SK-N-SH treated with all-trans-retinoic acid at 6 μM for 48 hours (cell line): ENCODE measurements around the gene IHH.

ENCODE experiments used
- ATAC-seq: fragments of 200-7000 bp; cut with Tn5 transposase; 3 replicates; pipeline ENCODE4 v1.9.1; 2020; ENCODE audit warnings: mild to moderate bottlenecking, moderate library complexity
- ARNTL ChIP-seq: fragments of 450-650 bp; formaldehyde crosslinking; IDR thresholded peaks from 2 replicates; pipeline ENCODE4 v1.5.0; 2020; ENCODE audit warnings: low read depth, mild to moderate bottlenecking, moderate library complexity, borderline replicate concordance
- BACH2 ChIP-seq: fragments of 250-450 bp; sonication (Bioruptor Pico); IDR thresholded peaks from 2 replicates; pipeline ENCODE4 v1.9.0; 2021; ENCODE audit warnings: mild to moderate bottlenecking, borderline replicate concordance
- CSDC2 ChIP-seq: fragments of 250-450 bp; sonication (Bioruptor Pico); IDR thresholded peaks from 2 replicates; pipeline ENCODE4 v1.5.0; 2020; ENCODE audit warnings: mild to moderate bottlenecking, moderate library complexity
- ESRRG ChIP-seq: fragments of 250-450 bp; sonication (Bioruptor Pico); IDR thresholded peaks from 2 replicates; pipeline ENCODE4 v1.6.1; 2021; ENCODE audit warnings: mild to moderate bottlenecking
- GLIS3 ChIP-seq: fragments of 250-450 bp; sonication (Bioruptor Pico); IDR thresholded peaks from 2 replicates; pipeline ENCODE4 v1.5.0; 2020; ENCODE audit warnings: mild to moderate bottlenecking, moderate library complexity
- ISL1 ChIP-seq: fragments of 250-450 bp; sonication (Bioruptor Pico); IDR thresholded peaks from 2 replicates; pipeline ENCODE4 v2.1.2; 2022; ENCODE audit warnings: mild to moderate bottlenecking, moderate library complexity
- OSR1 ChIP-seq: fragments of 250-450 bp; sonication (Bioruptor Pico); IDR thresholded peaks from 2 replicates; pipeline ENCODE4 v1.8.0; 2022; ENCODE audit warnings: moderate library complexity, mild to moderate bottlenecking, inconsistent platforms
- PPARA ChIP-seq: fragments of 250-450 bp; sonication (Bioruptor Pico); IDR thresholded peaks from 2 replicates; pipeline ENCODE4 v1.5.0; 2020; ENCODE audit warnings: mild to moderate bottlenecking, borderline replicate concordance
- SNAI2 ChIP-seq: fragments of 250-450 bp; sonication (Bioruptor Pico); IDR thresholded peaks from 2 replicates; pipeline ENCODE4 v1.5.0; 2020; ENCODE audit warnings: mild to moderate bottlenecking, moderate library complexity
- TCF4 ChIP-seq: fragments of 250-450 bp; sonication (Bioruptor Pico); IDR thresholded peaks from 2 replicates; pipeline ENCODE4 v1.8.0; 2021; ENCODE audit warnings: mild to moderate bottlenecking, moderate library complexity, borderline replicate concordance
- TOX ChIP-seq: fragments of 250-450 bp; sonication (Bioruptor Pico); IDR thresholded peaks from 2 replicates; pipeline ENCODE4 v1.8.0; 2021; ENCODE audit warnings: mild to moderate bottlenecking, moderate library complexity, borderline replicate concordance
- ZC3H10 ChIP-seq: fragments of 250-450 bp; sonication (Bioruptor Pico); IDR thresholded peaks from 2 replicates; pipeline ENCODE4 v1.5.1; 2021; ENCODE audit warnings: mild to moderate bottlenecking, moderate library complexity
- ZFP30 ChIP-seq: fragments of 450-650 bp; formaldehyde crosslinking; IDR thresholded peaks from 2 replicates; pipeline ENCODE4 v1.5.0; 2022; ENCODE audit warnings: mild to moderate bottlenecking, moderate library complexity
- ZNF565 ChIP-seq: fragments of 450-650 bp; formaldehyde crosslinking; conservative IDR thresholded peaks from 2 replicates; pipeline ENCODE4 v1.5.0; 2020; ENCODE audit warnings: low read depth, mild to moderate bottlenecking, moderate library complexity
- ZNF70 ChIP-seq: fragments of 450-650 bp; formaldehyde crosslinking; IDR thresholded peaks from 2 replicates; pipeline ENCODE4 v1.5.0; 2020; ENCODE audit warnings: mild to moderate bottlenecking, moderate library complexity
- ZNF8 ChIP-seq: fragments of 450-650 bp; formaldehyde crosslinking; IDR thresholded peaks from 2 replicates; pipeline ENCODE4 v1.5.0; 2020; ENCODE audit warnings: mild to moderate bottlenecking, moderate library complexity
- TF ChIP-seq, protein P1 (sequence below): fragments of 250-450 bp; sonication (Bioruptor Pico); IDR thresholded peaks from 2 replicates; pipeline ENCODE4 v1.5.1; 2020; ENCODE audit warnings: low read depth, mild to moderate bottlenecking, moderate library complexity
- TF ChIP-seq, protein P2 (sequence below): fragments of 250-450 bp; sonication (Bioruptor Pico); IDR thresholded peaks from 2 replicates; pipeline ENCODE4 v1.5.0; 2020; ENCODE audit warnings: mild to moderate bottlenecking, moderate library complexity
- TF ChIP-seq, protein P3 (sequence below): fragments of 250-450 bp; sonication (Bioruptor Pico); IDR thresholded peaks from 2 replicates; pipeline ENCODE4 v1.8.0; 2021; ENCODE audit warnings: low read depth, mild to moderate bottlenecking, moderate library complexity, borderline replicate concordance
- TF ChIP-seq, protein P4 (sequence below): fragments of 250-450 bp; sonication (Bioruptor Pico); IDR thresholded peaks from 2 replicates; pipeline ENCODE4 v1.8.0; 2020; ENCODE audit warnings: mild to moderate bottlenecking, moderate library complexity, borderline replicate concordance
- TF ChIP-seq, protein P5 (sequence below): fragments of 250-450 bp; sonication (Bioruptor Pico); IDR thresholded peaks from 2 replicates; pipeline ENCODE4 v1.5.1; 2021; ENCODE audit warnings: mild to moderate bottlenecking, moderate library complexity

The IHH gene

DNA sequence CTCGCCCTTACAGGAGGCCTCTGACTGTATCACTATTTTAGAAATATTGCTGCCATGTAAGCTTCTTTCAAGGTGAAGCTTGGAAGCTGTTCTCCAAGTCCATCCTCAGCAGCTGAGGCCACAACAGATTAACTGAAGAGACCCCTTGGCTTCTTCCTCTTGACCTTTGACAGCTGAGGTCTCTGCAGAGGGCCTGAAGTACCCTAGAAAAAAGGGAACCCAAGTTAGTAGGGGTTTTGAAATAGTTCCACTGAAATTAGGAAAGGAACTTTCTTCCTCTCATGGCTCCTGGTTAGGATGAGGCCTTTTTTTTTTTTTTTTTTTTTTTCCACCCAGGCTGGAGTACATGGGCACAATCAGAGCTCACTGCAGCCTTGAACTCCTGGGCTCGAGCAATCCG lies 15.5 kb upstream of the IHH start (continued):
- TF ChIP-seq, protein P1, sequence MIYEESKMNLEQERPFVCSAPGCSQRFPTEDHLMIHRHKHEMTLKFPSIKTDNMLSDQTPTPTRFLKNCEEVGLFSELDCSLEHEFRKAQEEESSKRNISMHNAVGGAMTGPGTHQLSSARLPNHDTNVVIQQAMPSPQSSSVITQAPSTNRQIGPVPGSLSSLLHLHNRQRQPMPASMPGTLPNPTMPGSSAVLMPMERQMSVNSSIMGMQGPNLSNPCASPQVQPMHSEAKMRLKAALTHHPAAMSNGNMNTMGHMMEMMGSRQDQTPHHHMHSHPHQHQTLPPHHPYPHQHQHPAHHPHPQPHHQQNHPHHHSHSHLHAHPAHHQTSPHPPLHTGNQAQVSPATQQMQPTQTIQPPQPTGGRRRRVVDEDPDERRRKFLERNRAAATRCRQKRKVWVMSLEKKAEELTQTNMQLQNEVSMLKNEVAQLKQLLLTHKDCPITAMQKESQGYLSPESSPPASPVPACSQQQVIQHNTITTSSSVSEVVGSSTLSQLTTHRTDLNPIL (CRISPR knock-in tag), result no peak
- no peak for TF ChIP-seq OSR1 (CRISPR knock-in tag)
- no peak for TF ChIP-seq ARNTL (CRISPR knock-in tag)
- TF ChIP-seq ZNF8 (CRISPR knock-in tag), result no peak
- no peak for TF ChIP-seq PPARA (CRISPR knock-in tag)
- no peak for TF ChIP-seq GLIS3 (CRISPR knock-in tag)
- TF ChIP-seq ZFP30 (CRISPR knock-in tag), result no peak
- TF ChIP-seq ZC3H10, result no peak
- TF ChIP-seq SNAI2 (CRISPR knock-in tag), result no peak
- TF ChIP-seq BACH2 (CRISPR knock-in tag), result no peak

DNA sequence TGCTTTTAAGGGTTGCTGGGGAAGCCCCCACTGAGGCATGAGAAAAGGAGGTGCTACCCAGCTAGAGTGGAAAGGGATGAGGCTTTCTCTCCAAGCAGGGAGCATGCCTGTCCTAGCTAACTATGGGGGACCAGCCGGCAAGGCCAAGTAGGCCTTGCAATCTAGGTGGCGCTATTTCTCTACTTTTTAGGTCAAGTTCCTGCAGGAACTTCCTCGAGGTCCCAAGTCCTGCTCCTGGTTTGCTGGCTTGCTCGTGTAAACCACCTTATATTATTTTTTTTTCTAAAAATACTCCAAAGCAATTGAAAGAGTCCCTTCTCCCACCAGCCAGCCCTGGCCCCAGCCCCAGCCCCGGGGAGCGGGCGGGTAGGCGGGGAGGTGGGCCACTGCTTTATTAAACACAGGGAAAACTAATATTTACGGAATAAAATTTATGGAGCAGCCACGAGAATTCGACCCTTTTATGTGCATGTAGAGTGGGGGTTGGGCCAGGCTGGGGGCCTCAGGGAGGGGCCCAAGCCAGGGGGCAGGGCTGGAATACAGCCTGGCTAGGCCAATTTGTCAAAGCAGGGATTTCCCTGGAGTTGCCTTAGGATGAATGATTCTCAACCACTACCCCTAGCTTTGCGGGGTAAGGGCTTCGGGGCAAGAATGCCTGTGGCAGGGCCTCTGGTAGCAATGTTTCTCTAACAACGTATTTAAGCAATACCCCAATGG lies 12.8 kb upstream of the IHH start:
- TF ChIP-seq, protein P2, sequence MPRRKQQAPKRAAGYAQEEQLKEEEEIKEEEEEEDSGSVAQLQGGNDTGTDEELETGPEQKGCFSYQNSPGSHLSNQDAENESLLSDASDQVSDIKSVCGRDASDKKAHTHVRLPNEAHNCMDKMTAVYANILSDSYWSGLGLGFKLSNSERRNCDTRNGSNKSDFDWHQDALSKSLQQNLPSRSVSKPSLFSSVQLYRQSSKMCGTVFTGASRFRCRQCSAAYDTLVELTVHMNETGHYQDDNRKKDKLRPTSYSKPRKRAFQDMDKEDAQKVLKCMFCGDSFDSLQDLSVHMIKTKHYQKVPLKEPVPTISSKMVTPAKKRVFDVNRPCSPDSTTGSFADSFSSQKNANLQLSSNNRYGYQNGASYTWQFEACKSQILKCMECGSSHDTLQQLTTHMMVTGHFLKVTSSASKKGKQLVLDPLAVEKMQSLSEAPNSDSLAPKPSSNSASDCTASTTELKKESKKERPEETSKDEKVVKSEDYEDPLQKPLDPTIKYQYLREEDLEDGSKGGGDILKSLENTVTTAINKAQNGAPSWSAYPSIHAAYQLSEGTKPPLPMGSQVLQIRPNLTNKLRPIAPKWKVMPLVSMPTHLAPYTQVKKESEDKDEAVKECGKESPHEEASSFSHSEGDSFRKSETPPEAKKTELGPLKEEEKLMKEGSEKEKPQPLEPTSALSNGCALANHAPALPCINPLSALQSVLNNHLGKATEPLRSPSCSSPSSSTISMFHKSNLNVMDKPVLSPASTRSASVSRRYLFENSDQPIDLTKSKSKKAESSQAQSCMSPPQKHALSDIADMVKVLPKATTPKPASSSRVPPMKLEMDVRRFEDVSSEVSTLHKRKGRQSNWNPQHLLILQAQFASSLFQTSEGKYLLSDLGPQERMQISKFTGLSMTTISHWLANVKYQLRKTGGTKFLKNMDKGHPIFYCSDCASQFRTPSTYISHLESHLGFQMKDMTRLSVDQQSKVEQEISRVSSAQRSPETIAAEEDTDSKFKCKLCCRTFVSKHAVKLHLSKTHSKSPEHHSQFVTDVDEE (CRISPR knock-in tag), result no peak
- no peak for TF ChIP-seq ISL1 (CRISPR knock-in tag)
- no peak for TF ChIP-seq SNAI2 (CRISPR knock-in tag)
- TF ChIP-seq, protein P3, sequence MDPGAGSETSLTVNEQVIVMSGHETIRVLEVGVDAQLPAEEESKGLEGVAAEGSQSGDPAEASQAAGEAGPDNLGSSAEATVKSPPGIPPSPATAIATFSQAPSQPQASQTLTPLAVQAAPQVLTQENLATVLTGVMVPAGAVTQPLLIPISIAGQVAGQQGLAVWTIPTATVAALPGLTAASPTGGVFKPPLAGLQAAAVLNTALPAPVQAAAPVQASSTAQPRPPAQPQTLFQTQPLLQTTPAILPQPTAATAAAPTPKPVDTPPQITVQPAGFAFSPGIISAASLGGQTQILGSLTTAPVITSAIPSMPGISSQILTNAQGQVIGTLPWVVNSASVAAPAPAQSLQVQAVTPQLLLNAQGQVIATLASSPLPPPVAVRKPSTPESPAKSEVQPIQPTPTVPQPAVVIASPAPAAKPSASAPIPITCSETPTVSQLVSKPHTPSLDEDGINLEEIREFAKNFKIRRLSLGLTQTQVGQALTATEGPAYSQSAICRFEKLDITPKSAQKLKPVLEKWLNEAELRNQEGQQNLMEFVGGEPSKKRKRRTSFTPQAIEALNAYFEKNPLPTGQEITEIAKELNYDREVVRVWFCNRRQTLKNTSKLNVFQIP (CRISPR knock-in tag), result no peak
- TF ChIP-seq ZFP30 (CRISPR knock-in tag), result no peak
- no peak for TF ChIP-seq TOX
- TF ChIP-seq OSR1 (CRISPR knock-in tag), result no peak
- TF ChIP-seq, protein P4, sequence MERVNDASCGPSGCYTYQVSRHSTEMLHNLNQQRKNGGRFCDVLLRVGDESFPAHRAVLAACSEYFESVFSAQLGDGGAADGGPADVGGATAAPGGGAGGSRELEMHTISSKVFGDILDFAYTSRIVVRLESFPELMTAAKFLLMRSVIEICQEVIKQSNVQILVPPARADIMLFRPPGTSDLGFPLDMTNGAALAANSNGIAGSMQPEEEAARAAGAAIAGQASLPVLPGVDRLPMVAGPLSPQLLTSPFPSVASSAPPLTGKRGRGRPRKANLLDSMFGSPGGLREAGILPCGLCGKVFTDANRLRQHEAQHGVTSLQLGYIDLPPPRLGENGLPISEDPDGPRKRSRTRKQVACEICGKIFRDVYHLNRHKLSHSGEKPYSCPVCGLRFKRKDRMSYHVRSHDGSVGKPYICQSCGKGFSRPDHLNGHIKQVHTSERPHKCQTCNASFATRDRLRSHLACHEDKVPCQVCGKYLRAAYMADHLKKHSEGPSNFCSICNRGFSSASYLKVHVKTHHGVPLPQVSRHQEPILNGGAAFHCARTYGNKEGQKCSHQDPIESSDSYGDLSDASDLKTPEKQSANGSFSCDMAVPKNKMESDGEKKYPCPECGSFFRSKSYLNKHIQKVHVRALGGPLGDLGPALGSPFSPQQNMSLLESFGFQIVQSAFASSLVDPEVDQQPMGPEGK (CRISPR knock-in tag), result no peak
- TF ChIP-seq ESRRG, result no peak
- no peak for TF ChIP-seq PPARA (CRISPR knock-in tag)
- TF ChIP-seq TCF4 (CRISPR knock-in tag), result no peak
- TF ChIP-seq, protein P5, sequence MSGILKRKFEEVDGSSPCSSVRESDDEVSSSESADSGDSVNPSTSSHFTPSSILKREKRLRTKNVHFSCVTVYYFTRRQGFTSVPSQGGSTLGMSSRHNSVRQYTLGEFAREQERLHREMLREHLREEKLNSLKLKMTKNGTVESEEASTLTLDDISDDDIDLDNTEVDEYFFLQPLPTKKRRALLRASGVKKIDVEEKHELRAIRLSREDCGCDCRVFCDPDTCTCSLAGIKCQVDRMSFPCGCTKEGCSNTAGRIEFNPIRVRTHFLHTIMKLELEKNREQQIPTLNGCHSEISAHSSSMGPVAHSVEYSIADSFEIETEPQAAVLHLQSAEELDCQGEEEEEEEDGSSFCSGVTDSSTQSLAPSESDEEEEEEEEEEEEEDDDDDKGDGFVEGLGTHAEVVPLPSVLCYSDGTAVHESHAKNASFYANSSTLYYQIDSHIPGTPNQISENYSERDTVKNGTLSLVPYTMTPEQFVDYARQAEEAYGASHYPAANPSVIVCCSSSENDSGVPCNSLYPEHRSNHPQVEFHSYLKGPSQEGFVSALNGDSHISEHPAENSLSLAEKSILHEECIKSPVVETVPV, result no peak
- no peak for TF ChIP-seq ZNF565 (CRISPR knock-in tag)
- TF ChIP-seq ZNF8 (CRISPR knock-in tag), result no peak
- no peak for TF ChIP-seq CSDC2
- TF ChIP-seq, protein P1 (CRISPR knock-in tag), result no peak
- no peak for TF ChIP-seq BACH2 (CRISPR knock-in tag)
- no peak for TF ChIP-seq ARNTL (CRISPR knock-in tag)
- no peak for TF ChIP-seq ZNF70 (CRISPR knock-in tag)
- peak; percentile 75; the same call in 2 of the 3 replicates for ATAC-seq
